H9 (cell line): ENCODE data around the gene BPIFB4. TPM values are rescaled to one million over a fixed set of nuclear protein-coding genes. Genes with fewer than 3 reads are reported as not detected.

Experiments used
- DNase-seq: peaks from one replicate; pipeline ENCODE4 v3.0.0-alpha.2; 2017
- H2AFZ ChIP-seq: one replicate; pipeline ENCODE4 v1.6.1; 2013; ENCODE audit warnings: mild to moderate bottlenecking, low read length, control low read depth, moderate library complexity
- H2AK5ac ChIP-seq: 2 replicates; pipeline ENCODE4 v1.6.1; 2013; ENCODE audit warnings: low read length, control low read depth, mixed read lengths; ENCODE audit not compliant: insufficient read length
- H2BK120ac ChIP-seq: one replicate; pipeline ENCODE4 v1.6.1; 2013; ENCODE audit warnings: low read depth, mild to moderate bottlenecking, low read length, control low read depth, inconsistent platforms; ENCODE audit not compliant: poor library complexity, severe bottlenecking
- H2BK12ac ChIP-seq: 2 replicates; pipeline ENCODE4 v1.6.1; 2013; ENCODE audit warnings: low read length, control low read depth, mixed read lengths, low read depth; ENCODE audit not compliant: insufficient read length
- H2BK15ac ChIP-seq: 2 replicates; pipeline ENCODE4 v1.6.1; 2013; ENCODE audit warnings: low read depth, low read length, control low read depth
- H2BK20ac ChIP-seq: one replicate; pipeline ENCODE4 v1.6.1; 2013; ENCODE audit warnings: low read depth, mild to moderate bottlenecking, low read length, control low read depth, inconsistent platforms; ENCODE audit not compliant: poor library complexity, severe bottlenecking
- H2BK5ac ChIP-seq: 2 replicates; pipeline ENCODE4 v1.6.1; 2013; ENCODE audit warnings: low read length, control low read depth, mixed read lengths; ENCODE audit not compliant: insufficient read length
- H3K14ac ChIP-seq: 2 replicates; pipeline ENCODE4 v1.6.1; 2013; ENCODE audit warnings: low read length, control low read depth; ENCODE audit not compliant: insufficient read depth
- H3K18ac ChIP-seq: 2 replicates; pipeline ENCODE4 v1.6.1; 2013; ENCODE audit warnings: low read depth, mild to moderate bottlenecking, mixed read lengths, low read length, control low read depth; ENCODE audit not compliant: insufficient read length
- H3K23ac ChIP-seq: 2 replicates; pipeline ENCODE4 v1.6.1; 2013; ENCODE audit warnings: low read length, control low read depth, mixed read lengths, low read depth; ENCODE audit not compliant: insufficient read length
- H3K23me2 ChIP-seq: 2 replicates; pipeline ENCODE4 v1.6.1; 2013; ENCODE audit warnings: low read depth, mild to moderate bottlenecking, mixed read lengths, low read length, control low read depth; ENCODE audit not compliant: insufficient read length, poor library complexity, severe bottlenecking
- H3K27ac ChIP-seq: 2 replicates; pipeline ENCODE4 v1.5.1; 2013; ENCODE audit warnings: low read length, control low read depth, mixed read lengths, low read depth; ENCODE audit not compliant: insufficient read length
- H3K27me3 ChIP-seq: 2 replicates; pipeline ENCODE4 v1.6.1; 2013; ENCODE audit warnings: low read length, control low read depth, inconsistent platforms; ENCODE audit not compliant: insufficient read depth
- H3K4ac ChIP-seq: 2 replicates; pipeline ENCODE4 v1.6.1; 2013; ENCODE audit warnings: low read depth, mild to moderate bottlenecking, control low read depth, inconsistent platforms, low read length, moderate library complexity
- H3K4me1 ChIP-seq: 2 replicates; pipeline ENCODE4 v1.6.1; 2013; ENCODE audit warnings: low read length, control low read depth, inconsistent platforms; ENCODE audit not compliant: insufficient read depth
- H3K4me2 ChIP-seq: 2 replicates; pipeline ENCODE4 v1.6.1; 2013; ENCODE audit warnings: low read length, control low read depth, mixed read lengths; ENCODE audit not compliant: insufficient read length, insufficient read depth
- H3K56ac ChIP-seq: 2 replicates; pipeline ENCODE4 v1.6.1; 2013; ENCODE audit warnings: low read depth, mild to moderate bottlenecking, mixed read lengths, low read length, control low read depth; ENCODE audit not compliant: insufficient read length
- H3K79me1 ChIP-seq: 2 replicates; pipeline ENCODE4 v1.6.1; 2013; ENCODE audit warnings: low read depth, mild to moderate bottlenecking, moderate library complexity, low read length, control low read depth, inconsistent platforms; ENCODE audit not compliant: insufficient read depth, poor library complexity, severe bottlenecking
- H3K79me2 ChIP-seq: 2 replicates; pipeline ENCODE4 v1.6.1; 2013; ENCODE audit warnings: low read length, control low read depth, inconsistent platforms; ENCODE audit not compliant: insufficient read depth
- H3K9ac ChIP-seq: 2 replicates; pipeline ENCODE4 v1.6.1; 2013; ENCODE audit warnings: low read length, control low read depth, mixed read lengths; ENCODE audit not compliant: insufficient read length; ENCODE audit errors: extremely low read depth
- H3K9me3 ChIP-seq: one replicate; pipeline ENCODE4 v1.6.1; 2013; ENCODE audit warnings: low read depth, low read length, inconsistent platforms; ENCODE audit not compliant: control insufficient read depth
- H3T11ph ChIP-seq: one replicate; pipeline ENCODE4 v1.6.1; 2013; ENCODE audit warnings: mild to moderate bottlenecking, low read length, control low read depth, inconsistent platforms
- H4K20me1 ChIP-seq: one replicate; pipeline ENCODE4 v1.6.1; 2013; ENCODE audit not compliant: control insufficient read depth, insufficient read length, insufficient read depth
- H4K5ac ChIP-seq: 2 replicates; pipeline ENCODE4 v1.6.1; 2013; ENCODE audit warnings: low read depth, mild to moderate bottlenecking, mixed read lengths, low read length, control low read depth; ENCODE audit not compliant: insufficient read length
- H4K8ac ChIP-seq: replicated peaks from 2 replicates; pipeline ENCODE4 v1.6.1; 2013; ENCODE audit warnings: low read length, control low read depth, mixed read lengths, low read depth; ENCODE audit not compliant: insufficient read length
- H4K91ac ChIP-seq: 2 replicates; pipeline ENCODE4 v1.6.1; 2013; ENCODE audit warnings: low read depth, mild to moderate bottlenecking, moderate library complexity, mixed read lengths, low read length, control low read depth; ENCODE audit not compliant: insufficient read length
- H3K27ac Mint-ChIP-seq, 3 experiments: 2 replicates in 2 of 3; 3 replicates in 1 of 3; pipeline ENCODE4 v1.8.0; 2020 to 2021; ENCODE audit warnings: mixed read lengths in 3 of 3, mild to moderate bottlenecking in 1 of 3, moderate library complexity in 1 of 3
- H3K27me3 Mint-ChIP-seq: 2 replicates; pipeline ENCODE4 v1.8.0; 2021; ENCODE audit warnings: low read depth, mild to moderate bottlenecking, moderate library complexity, mixed read lengths
- H3K36me3 Mint-ChIP-seq, 3 experiments: 2 replicates in 2 of 3; 3 replicates in 1 of 3; pipeline ENCODE4 v1.8.0; 2020 to 2021; ENCODE audit warnings: low read depth in 3 of 3, mixed read lengths in 3 of 3; ENCODE audit not compliant: insufficient read depth in 1 of 3
- H3K4me1 Mint-ChIP-seq, 2 experiments: 2 replicates each; pipeline ENCODE4 v1.8.0; 2020; ENCODE audit warnings: mixed read lengths in 2 of 2
- H3K4me3 Mint-ChIP-seq, 2 experiments: 2 replicates in 1 of 2; 3 replicates in 1 of 2; pipeline ENCODE4 v1.8.0; 2020 to 2021; ENCODE audit warnings: mild to moderate bottlenecking in 2 of 2, mixed read lengths in 2 of 2, moderate library complexity in 1 of 2
- H3K9me3 Mint-ChIP-seq, 2 experiments: 2 replicates in 1 of 2; 3 replicates in 1 of 2; pipeline ENCODE4 v1.8.0; 2020; ENCODE audit warnings: mild to moderate bottlenecking in 2 of 2, mixed read lengths in 2 of 2, moderate library complexity in 1 of 2
- CTCF ChIP-seq: fragments of 200-600 bp; sonication (generic); conservative IDR thresholded peaks from 3 replicates; pipeline ENCODE4 v1.8.0; 2021; ENCODE audit warnings: antibody characterized with exemption, mild to moderate bottlenecking
- WGBS: extraction: QIAGEN DNeasy Blood & Tissue Kit; methylation state at CpG from one replicate; pipeline ENCODE4 v1.1.7; 2013; ENCODE audit warnings: missing lambda C conversion rate, low lambda C conversion rate, mixed read lengths; ENCODE audit not compliant: insufficient read length; ENCODE audit errors: extremely low coverage; 5-methylcytosine and 5-hydroxymethylcytosine counted together
- total RNA-seq: library from RNA; stranded (reverse); gene quantifications from 2 replicates; pipeline ENCODE4 v1.2.1, GENCODE V29; 2021

The BPIFB4 gene
- total RNA-seq, 1 experiment from 2014 or later = not detected

- no peak for DNase-seq
- no peaks in the 10 kb centered on the region for H3K9me3 ChIP-seq
- H2BK5ac ChIP-seq = no peak overlapping the region
- Mint-ChIP-seq H3K9me3 (no peaks in the 10 kb centered on the region; a peak in 1 of 5 replicates), H3K36me3 (no peaks in the 10 kb centered on the region), H3K4me3 (no peak overlapping the region), H3K4me1 (peaks cover 9 to 17% of the 10 kb centered on the region in 2 experiments), H3K27me3 (peaks cover 1% of the 10 kb centered on the region; the same call in 1 of the 2 replicates), H3K27ac (no peak overlapping the region)
- TF ChIP-seq CTCF = no peak
- H3K18ac ChIP-seq = no peak overlapping the region
- H3K14ac ChIP-seq = no peak overlapping the region
- no peaks in the 10 kb centered on the region for H3K23me2 ChIP-seq
- H4K8ac ChIP-seq = no peak overlapping the region
- no peak overlapping the region for H2BK15ac ChIP-seq
- no peak overlapping the region for H3K23ac ChIP-seq
- no peak overlapping the region for H2BK12ac ChIP-seq
- no peaks in the 10 kb centered on the region for H3K27me3 ChIP-seq
- no peaks in the 10 kb centered on the region for H3K79me1 ChIP-seq
- no CpG with 5 or more reads among the region's 10 CpGs for WGBS
- no peak overlapping the region for H3K9ac ChIP-seq
- H3K4me2 ChIP-seq = no peak overlapping the region
- H4K91ac ChIP-seq = no peak overlapping the region
- no peaks in the 10 kb centered on the region for H3K79me2 ChIP-seq
- no peak overlapping the region for H3K56ac ChIP-seq
- no peak overlapping the region for H3K27ac ChIP-seq
- no peak overlapping the region for H2BK120ac ChIP-seq
- H2AFZ ChIP-seq = no peak overlapping the region
- no peaks in the 10 kb centered on the region for H4K20me1 ChIP-seq
- no peak overlapping the region for H2AK5ac ChIP-seq
- H3K4ac ChIP-seq = no peak overlapping the region
- no peaks in the 10 kb centered on the region for H3K4me1 ChIP-seq
- H3T11ph ChIP-seq = no peak overlapping the region
- H4K5ac ChIP-seq = no peak overlapping the region
- H2BK20ac ChIP-seq = no peak overlapping the region
Observed at GRCh38 chr20:33099843-33100538, 20.5 kb downstream of the BPIFB4 start.
